HL-60/S4 treated with retinoic acid at 250 ng/mL for 4 days and 3 days (cell line): ENCODE data around the gene SNX7.

Experiments used
- in situ Hi-C: fragments of 300-500 bp; cut with MboI; formaldehyde crosslinking; loops from 2 replicates; pipeline ENCODE4 v1.7.0; 2022; ENCODE audit warnings: low sequenced_read_pairs

The SNX7 gene

DNA sequence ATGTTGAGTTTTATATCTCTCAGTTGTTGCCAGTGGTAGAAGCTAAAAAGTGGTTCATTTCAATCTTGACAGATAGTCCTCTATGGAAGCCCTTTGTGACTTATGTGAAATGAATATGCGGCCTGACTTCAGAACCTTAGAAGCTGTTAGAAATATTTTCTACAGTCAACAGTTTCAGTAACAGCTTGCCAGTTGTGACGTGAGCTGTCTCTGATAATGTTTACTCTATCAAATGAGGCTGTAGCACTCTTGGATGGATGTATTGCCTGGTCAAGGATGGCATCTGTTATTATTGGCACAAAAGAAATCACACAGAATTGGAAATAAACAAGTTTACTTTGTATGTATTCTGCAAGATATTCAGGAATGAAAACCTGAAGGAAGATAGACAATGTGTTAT is 31.9 kb downstream of the SNX7 start:
- in situ Hi-C loops: no loop called here

DNA sequence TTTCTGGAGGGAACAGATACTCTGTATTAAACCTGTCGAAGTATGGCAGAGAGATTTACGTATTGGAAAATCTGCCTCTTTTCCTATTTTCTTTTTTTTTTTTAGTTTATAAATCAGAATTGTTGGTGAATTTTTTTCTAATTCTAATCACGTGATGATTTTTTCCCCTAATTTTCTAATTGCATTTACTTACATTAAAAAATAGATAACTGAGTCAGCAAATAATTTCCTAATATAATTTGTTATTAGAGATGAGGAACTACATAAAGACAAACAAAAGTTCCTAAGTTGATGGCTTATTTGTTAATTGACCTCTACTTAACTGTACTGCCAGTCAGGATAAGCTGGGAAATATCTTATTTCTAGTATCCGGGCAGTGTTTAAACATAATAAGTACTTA is 34.6 kb downstream of the SNX7 start:
- in situ Hi-C loops: no loop called here

DNA sequence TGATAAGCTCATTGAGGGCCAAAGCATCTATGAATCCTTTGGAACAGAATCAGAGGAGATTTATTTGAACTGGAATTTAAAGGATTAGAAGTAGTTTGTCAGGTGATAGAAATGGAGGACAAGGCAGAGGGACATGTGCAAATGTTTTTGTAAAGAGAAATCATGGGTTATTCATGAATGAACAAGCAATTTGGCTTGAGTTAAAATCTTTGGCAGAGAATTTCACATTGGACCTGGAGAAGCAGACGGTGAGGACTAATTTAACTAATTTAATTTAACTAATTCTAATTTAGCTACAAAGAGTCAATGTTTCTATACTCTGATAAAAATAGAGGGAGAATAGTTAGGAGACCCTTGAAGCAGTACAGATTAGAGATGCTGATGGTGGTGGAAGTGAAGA is 36.3 kb downstream of the SNX7 start:
- in situ Hi-C loops: no loop called here

DNA sequence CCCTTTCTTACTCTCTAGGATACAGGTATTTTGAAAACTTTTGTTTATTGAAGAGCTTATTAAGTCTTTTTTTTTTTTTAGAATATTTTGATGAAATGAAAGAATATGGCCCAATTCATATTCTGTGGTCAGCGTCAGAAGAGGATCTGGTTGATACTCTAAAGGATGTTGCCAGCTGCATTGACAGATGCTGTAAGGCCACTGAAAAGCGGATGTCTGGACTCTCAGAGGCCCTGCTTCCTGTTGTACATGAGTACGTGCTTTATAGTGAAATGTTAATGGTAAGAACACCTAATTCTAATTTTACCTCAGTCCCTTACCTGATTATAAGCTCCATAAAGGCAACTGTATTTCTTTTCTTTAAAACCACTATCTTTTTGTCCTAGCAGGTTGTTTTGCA is 37.1 kb downstream of the SNX7 start:
- in situ Hi-C loops: no loop called here

DNA sequence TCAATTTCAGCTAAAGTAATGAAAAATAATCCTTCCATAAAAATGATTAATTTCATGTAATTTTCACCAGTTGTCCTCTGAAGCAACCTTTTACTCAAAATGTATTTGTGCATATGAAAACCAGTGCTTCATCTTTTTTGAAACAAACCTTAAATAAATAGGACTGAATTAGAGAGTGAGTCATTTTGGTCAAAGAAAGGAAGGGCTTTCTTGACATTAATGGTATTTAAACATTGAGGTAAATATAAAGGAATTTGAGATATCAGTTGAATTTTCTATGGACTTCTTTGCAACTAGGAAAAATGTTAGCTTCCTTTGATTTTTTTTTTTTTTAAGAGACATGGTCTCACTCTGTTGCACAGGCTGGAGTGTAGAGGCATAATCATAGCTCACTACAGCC is 38.7 kb downstream of the SNX7 start:
- in situ Hi-C loops: no loop called here

DNA sequence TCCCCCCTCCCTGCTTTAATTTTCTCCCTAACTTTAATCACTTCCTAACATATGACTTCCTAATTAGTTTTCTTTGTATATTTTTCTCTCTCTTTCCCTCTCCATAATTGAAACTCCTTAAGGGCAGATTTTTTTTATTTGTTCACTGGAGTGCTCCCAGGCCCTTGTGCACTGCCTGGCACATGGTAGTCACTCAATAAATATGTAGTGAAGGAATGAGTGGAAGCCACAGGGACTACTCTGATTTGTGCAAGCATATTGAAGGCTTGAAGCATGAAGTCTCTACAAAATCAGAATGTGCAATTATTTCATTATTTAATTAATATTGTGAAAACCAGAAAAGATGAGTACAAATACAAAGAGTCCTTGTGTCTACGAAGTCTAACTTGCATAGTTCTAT is 41.5 kb downstream of the SNX7 start:
- in situ Hi-C loops: no loop called here

DNA sequence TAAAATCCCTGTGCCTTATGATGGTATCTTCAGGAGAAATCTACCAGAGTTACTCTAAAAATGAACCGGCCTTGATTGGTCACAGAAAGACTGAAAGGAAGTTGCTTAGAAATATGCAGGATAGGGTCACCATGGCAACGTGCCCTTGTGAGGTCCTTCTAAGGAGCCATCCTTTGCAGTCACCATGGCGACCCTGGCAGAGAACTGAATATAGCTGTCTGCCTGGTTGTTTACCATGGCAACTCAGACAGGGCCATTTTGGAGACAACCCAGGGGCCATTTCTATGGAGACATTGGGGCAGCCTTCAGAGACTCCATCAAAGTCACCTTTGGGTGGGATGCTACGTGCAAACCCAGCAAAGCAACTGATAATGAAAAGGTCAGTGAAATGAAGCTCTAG is 43.0 kb downstream of the SNX7 start:
- in situ Hi-C loops: no loop called here

DNA sequence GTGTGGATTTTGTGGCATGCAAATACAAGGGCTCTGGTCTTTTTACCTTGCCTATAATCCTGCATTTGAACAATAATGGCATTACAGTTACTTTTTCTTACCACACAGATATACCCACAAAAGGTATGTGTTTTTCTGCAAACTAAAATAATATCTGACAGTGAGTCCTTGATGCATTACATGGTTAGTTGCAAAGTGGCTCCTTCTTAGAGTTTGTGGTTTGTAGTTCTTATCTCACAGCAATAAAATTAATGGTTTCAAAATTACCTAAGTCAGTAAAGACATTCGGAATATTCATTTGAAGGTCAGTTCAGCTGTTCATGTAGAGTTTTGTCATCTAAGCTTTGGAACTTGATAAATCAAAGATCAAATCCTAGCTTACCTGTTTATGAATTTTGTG is 43.5 kb downstream of the SNX7 start:
- in situ Hi-C loops: no loop called here

DNA sequence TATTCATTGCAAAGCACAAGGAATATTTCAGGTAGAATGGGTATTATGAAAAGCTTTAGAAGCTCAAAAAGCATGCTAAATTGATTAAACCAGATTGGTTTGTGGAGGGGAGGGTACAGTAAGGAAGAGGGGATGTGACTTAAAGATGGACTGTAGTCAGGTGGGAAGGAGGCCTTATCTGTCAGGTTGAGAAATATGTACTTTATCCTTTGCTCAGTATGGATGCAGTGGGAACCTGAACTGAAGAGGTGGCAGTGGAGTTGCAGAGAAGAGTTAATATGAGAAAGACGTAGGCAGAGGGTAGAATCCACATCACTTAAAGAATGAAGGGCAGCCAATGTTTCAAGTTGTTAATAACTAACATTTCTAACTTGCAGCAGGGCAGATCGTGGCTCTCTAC is 44.1 kb downstream of the SNX7 start:
- in situ Hi-C loops: no loop called here

DNA sequence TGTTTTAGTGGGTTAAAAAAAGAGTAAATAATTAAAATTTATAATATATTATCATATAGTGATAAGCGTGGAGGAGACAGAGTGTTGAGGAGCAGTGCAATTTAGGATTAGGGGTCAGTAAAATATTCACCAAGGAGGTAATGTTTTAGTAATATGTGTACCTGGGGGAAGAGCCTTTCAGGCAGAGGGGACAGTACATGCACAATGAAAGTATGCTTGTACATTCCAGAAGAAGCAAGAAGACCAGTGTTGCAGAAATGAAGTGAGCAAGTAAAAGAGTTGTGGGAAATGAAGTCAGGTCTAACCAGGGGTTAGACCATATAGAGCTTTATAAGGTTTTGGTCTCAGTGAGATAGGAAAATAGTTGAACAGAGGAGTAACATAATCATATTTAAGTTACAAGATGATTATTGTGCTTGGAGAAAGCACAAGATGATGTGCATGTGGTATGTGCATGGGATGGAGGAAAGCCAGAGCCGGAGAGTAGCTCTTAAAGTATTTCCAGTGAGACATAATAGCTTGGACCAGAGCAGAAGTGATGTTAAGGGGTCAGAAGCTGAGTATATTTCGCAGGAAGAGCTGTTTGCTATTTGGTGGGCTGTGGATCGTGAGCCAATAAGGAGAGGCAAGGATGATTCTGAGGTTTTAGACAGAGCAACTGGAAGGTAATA is 44.8 kb downstream of the SNX7 start:
- in situ Hi-C loops: no loop called here

DNA sequence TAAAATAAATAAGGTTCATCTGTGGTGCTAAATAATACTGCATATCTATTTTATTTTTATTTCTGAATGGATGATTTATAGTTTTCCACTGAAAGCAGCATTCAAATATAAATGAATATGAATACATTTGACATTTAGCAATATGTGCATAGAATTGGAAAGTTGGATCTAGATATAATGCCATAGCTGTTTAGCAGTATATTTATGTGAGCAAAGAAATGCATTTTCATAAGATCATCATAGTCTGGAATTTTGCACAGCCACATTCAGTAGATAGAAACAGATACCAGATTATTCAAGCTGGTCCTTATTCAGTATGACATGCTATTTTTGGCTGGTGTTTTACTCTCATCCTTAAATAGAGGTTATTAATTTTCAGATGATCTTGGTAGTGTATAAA is 46.0 kb downstream of the SNX7 start:
- in situ Hi-C loops: no loop called here

DNA sequence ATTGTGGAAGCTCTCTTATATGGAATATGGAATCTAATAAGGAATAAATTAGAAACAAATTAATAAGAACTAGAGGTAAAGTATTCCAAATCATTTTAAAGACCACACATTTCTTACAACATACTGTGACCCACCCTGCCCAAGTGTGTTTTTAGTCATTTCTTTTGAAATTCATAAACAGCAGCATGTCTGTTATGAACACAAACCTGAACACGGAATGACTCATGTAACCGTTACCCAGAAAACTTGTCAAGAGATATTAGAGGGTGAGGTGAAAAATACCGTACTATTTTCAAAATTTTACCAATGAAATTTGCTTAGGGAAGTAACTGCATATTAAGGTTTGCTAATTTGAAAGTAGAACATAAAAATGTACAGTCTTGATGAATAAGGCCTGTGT is 48.4 kb downstream of the SNX7 start:
- in situ Hi-C loops: no loop called here

DNA sequence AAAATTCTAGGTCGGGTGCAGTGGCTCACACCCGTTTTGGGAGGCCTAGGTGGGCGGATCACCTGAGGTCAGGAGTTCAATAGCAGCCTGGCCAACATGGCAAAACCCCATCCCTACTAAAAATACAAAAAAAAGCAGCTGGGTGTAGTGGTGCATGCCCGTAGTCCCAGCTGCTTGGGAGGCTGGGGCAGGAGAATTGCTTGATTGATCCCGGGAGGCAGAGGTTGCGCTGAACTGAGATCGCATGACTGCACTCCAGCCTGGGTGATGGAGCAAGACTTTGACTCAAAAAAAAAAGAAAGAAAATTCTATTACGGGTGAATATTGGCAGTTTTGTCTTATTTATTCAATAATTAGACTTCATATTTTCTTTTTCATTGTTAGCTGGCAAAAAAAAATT is 62.1 kb downstream of the SNX7 start:
- in situ Hi-C loops: no loop called here

DNA sequence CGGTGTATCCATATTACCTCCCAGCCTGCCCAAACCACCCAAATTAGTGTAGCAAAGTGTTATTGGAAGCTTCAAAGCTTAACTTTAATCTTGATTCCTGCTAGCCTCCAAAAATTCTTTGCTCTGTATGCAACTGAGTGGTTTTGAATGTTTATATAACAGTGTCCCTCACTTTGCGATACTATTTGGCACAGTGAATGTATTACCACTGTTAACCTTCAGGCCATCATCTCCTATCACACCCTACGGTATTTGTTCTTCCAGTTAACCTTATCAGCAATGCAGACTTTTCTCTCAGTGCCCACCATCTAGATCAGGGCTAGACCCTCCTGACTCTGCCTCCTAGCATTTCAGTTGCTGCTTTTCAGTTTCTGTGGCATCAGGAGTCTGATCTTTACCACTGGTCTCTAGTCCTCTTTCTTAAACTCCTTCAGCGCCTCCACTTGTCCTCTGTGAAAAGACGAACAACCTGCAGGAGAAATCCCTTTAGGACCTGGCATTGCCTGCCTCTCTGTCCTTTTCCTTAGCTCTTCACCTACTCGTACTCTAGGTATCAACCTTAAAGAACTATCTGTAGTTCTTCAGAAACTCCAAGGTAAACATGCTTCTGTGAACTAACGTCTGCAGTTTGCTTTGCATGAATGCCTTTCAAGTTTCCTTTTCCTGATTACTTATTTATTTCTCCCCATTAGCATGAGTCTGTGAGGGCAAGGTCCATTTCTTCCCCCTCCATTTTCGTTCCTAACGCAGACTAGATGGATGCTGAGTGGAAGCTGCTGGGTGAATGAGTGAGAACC is 71.7 kb downstream of the SNX7 start:
- in situ Hi-C loops: no loop called here

DNA sequence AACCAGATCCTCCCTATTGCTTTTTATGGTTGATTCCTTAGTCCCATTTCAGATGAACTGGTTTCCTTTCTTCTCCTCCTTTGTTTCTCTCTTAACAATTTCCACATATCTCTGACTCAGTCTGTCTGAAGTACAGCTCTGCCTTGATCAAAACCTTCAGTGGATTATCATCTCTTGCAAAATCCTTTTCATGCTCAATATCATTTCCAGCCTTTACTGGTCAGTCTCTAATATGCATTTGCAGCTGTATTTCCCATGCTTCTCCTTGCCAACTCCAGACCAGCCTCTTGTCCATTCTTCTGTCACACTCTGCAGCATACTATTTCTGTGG is 72.2 kb downstream of the SNX7 start:
- in situ Hi-C loops: no loop called here

DNA sequence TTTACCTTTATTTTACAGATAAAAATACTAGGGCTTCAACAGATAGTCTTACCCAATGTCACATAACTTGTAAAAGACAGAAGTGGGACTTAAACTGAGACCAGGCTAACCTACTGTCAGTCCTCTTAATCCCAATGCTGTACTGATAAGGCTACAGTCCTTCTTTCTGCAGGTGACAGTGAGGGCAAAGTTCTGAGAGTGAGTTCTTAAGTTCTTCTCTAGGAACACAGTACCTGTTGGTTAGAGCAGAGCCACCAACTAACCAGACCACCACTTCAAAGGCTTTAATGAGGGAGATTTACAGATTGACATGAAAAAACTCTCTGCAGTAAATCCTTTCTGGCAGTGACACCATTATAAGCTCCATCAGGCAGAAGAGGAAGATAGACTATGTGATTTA is 74.2 kb downstream of the SNX7 start:
- in situ Hi-C loops: no loop called here

DNA sequence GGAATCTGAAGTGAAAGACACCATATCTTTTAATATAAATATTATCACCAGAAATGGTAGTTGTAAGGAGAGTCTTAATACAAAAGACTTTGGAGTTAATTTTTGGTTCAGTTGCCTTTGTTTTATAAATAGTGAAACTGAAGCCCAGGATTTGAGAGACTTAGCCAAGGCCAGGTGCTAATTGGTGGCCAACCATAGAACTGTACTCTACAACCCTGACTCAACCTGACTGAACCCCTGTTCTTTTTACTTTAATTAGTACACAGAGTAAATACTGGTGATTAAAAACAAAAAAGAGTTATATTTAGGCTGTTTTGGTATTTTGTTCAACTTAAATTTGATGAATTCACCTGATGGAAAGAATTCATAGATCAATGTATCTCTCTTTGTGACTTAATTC is 76.3 kb downstream of the SNX7 start:
- in situ Hi-C loops: no loop called here

DNA sequence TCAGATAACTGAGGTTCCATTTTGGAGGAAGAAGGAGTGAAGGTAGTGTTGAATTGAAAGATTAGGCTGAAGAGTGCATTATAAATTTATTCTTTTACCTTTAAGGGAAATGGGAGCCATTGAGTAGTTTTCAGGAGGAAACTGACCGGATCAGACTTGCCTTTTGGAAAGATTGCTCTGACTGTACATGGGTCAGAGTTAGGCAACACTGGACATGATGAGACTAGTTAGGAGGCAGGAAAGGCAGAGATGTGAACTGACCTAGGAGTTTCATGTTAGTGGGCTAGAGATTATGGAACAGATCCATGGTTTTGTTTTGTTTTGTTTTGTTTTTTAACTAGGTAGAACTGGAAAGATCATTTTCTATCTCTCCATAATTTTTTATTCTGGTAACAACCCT is 78.2 kb downstream of the SNX7 start:
- in situ Hi-C loops: no loop called here

DNA sequence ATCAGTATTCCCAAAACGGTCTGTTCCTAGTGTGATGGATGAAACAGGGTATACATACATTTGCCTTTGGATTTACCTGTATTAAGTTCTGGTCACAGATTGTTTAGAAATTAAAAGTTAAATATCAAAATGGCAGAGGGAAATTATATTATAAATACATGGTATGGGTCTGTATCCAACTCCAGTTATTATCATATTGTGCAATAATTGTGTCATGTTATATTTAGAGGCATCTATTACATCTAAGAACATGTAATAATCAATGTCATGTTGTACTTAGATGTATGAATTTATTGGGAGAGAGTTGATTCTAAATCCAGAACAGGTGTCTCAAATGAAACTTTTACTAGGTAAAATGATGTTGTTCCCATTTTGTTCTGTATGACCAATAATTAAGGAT is 79.6 kb downstream of the SNX7 start:
- in situ Hi-C loops: no loop called here

DNA sequence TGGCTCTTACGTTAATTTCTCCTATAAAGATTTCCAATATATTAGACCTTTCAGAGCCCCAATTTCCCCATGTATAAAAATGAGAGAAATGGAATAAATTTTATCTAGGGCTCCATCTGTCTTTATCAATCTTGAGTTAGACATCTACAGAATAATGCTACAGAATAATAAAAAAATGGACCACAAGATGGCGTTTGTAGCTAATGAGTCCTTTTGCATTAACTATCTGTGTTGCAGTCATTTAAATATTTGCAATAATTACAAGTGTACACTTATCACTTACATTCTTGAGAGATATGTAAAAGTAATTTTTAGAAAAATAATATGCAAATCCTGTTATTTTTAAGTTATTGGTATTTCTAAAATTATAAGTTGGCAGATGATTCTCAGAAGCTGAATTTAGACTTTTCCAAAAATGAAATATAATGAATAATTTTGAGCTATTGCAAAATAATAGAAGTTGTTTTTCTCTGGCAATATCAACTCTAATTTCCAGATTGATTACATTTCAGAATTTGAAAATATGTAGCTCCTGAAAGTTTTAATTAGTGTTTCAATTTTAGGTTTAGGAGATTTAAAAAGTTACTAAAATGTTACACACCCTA is 87.7 kb downstream of the SNX7 start:
- in situ Hi-C loops: no loop called here

DNA sequence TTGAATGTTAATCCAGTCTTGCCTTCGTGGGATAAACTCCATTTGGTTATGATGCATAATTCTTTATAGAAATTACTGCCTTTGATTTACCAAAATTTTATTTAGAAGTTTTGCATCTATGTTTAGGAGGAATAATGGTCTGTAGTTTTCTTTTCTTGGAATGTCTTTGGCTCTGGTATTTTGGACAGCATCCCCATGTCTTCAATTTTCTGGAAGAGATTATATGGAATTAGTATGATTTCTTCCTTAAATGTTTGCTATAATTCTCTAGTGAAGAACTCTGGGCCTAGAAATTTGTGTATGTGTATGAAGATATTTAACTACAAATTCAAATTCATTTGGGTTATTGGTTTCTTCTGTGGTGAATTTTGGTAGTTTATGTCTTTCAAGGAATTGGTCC is 92.7 kb downstream of the SNX7 start:
- in situ Hi-C loops: no loop called here

DNA sequence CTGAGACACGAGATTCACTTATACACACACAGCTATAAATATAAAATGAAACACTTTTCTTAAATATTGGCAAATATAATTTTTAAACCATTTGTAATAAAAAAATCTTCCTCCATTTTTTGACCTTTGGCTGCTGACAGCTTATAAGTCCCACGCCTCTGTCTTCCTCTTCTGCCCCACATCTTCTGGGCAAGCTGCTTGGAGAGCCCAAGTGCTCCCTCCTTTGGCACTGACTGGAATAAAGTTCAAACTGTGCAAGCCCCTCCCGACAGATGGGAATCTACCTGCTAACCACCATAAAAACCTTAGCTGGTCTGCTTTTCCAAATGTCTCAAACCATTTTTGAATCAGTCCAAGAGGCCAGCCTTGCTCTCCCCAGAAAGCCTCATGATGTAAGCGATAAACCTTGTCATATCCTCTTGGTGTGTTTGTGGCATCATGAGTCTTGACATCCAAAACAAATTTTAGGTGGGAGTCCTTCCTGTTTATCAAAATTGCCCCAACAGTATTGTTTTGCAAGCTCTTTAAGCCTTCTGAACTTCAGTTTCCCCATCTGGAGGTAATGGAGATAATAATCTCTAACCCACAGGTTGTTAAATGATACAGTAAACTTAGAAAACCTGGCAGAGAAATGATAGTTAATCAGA is 99.8 kb downstream of the SNX7 start:
- in situ Hi-C loops: no loop called here
